ENCODE results near the gene CSTF1.

Gene CSTF1

DNA sequence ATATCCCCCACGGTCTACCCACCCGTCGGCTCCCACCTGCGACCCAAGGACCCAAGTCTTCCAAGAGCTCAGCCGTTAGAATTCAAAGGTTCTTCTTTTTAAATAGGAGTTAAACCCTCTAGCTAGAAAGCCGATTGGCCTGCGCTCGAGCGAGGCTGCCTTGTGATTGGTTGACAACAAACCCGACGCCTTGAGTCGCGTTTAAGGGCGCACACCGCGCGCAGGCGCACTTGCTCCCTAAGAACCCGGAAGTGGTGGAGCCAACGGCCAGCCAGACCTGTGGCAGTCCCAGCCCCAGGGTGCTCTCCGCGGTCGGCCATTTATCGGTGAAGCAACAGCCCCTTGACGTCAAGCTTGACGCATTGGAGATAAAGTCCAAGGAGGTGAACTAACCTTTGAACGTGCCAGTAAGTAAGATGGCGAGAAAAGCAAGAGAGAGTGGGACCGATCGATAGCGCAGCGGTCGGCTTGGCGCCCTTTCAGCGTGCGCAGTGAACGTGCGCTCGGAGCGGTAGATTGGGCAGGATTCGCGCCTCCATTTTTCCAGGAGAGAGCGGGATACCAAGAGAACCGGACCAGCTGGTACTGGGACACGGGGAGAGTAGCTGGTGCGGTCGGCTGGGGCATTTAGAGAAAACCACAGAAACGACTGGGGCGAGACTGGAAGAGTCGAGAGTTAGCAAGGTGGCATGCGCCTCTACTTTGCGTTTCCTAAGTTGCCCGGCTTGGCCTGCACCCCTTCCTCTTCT lies at the start of gene CSTF1, which contains the start of gene AURKA:
Gene CSTF1, plus strand, starts transcription at position 514 of the 749 bp plus-strand sequence. CDS start 2,908 bp downstream, outside the sequence.
Gene AURKA, minus strand, starts transcription at position 84 of the 749 bp plus-strand sequence. CDS start 4,018 bp downstream, outside the sequence.
- peak; percentile 84 for DNase-seq

- no peak for DNase-seq
Observed at GRCh38 chr20:56342783-56343182, 49.7 kb upstream of the CSTF1 start.

DNA sequence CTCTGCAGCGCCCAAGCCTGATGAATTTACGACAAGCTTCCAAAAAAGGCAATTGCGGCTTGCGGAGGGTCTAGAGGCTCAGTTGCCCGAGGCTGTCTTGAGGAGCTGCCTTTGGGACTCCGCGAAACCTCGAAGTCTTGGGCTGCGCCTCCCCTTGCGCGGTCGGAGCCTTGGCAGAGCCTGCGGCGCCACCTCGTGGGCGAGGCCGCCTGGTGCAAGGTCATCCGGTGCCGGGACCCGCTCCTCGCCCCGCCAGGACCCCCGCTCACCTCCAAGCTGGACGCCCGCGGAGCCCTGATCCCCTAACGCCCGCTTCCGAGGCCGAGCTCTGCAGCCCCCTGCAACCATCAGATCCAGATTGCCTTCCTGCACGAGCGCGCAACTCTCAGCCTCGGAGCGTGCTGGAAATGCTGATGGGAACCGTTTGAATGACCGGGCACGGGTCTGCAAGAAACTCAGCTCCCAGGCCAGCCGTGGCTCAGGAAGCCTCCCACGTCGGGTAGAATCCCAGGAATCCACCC lies 48.5 kb upstream of the CSTF1 start:
- no peak for DNase-seq

GRCh38 chr20:56345911-56346310 lies 46.5 kb upstream of the CSTF1 start:
- DNase-seq = no peak

DNA sequence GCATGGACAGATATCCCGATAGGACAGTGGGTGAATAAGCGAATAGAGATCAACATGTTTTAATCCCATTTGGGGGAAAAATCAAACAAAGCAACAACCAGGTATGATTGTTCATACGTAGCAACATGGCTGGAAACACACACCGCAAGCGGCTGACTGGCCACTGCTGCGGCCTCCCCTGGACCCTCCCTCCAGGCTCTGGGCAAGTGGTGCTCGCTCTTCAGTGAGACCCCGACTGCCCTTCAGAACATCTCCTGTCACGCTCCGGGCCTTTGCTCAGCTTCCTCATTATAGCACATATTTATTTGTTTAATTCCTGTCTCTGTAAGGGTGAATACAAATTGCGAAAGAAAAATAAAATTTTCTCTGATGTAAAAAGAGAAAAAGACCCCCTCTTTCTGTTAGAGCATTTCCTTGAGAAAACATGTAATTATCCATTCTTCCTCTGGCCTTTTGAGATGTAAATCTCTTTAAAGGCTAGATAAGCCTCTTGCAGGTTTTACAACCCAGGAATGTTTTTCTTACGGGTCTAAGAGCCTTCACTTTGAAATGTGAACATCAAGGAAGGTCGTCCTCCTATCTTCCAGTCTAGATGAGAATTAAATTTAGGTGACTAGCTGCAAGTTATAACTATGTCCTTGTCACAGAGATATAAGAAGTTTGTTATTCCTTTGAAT lies 44.7 kb upstream of the CSTF1 start:
- no peak for DNase-seq

GRCh38 chr20:56348305-56348693 lies 44.1 kb upstream of the CSTF1 start:
- no peak for DNase-seq

GRCh38 chr20:56348746-56349145 lies 43.7 kb upstream of the CSTF1 start:
- DNase-seq = no peak

DNA sequence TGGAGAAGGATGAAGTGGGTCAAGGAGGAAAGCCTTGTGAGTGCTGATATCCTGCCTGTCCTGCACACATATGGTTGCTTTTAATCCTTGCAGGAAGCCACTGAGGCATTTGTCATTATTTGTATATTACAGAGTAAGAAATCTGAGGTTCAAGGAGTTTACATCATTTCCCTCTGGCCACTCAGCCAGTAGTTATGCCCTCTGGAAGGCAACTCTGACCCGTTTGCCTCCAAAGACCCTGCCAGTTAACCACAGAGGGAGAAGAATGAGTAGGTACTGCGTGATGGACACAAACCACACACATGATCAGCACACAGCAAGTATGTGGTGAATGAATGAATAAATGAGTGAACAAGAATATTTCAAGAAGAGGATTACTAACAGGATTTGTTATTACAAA lies 41.6 kb upstream of the CSTF1 start:
- no peak for DNase-seq

DNA sequence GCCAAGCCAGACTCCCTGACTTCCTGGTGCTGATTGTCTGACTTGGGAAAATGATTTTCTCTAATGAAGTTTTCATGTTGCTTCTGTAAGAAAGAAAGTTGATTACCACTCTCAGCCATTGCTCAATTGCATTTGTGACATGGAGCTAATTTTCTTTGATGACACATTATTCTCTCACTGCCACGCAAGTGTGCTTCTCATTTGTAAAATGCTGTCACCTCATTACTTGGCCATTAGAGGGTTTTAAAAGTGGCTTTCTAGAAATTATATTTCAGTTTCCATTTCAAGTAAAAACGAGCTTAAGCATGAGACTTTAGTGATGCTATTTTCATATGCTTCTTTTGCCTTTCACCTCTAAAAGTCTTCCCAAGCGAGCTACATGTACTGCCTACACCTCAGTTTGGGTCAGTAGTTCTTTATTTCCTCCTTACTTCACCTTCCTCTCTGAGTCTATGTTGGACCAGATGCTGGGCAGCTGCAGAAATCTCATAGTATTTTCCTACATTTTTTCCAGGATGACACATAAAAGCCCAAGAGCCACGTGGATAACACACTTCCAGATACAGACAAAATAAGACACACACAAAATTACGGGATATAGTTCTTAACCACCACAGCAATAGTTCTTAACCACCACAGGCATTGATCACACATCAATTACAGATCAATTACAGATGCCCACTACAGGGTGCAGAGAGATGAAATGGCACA lies 39.9 kb upstream of the CSTF1 start:
- no peak for DNase-seq

- no peak for DNase-seq
Observed at GRCh38 chr20:56353356-56353755, 39.1 kb upstream of the CSTF1 start.

DNA sequence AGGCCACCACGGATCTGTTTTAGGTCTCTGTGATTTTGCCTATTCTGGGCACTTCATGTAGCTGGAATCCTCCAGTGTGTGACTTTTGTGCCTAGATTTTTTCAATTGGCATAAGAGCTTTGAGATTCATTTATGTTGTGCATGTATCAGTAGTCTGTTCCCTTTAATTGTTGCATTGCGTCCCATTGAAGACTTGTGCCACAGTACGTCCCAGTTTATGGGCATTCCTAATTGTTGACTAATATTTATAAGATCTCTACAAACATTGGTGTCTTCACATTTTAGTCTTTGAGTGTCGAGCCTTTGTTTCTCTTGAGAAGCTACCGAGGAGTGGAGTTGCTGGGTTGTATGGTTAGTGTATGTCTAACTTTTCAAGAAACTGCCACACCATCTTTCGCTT lies 34.4 kb upstream of the CSTF1 start:
- no peak for DNase-seq

GRCh38 chr20:56358600-56359211 lies 33.7 kb upstream of the CSTF1 start, which contains the start of gene FAM210B:
FAM210B (plus strand) TSS chr20:56358974; CDS start chr20:56359006, 32 bp downstream.
- DNase-seq = no peak

DNA sequence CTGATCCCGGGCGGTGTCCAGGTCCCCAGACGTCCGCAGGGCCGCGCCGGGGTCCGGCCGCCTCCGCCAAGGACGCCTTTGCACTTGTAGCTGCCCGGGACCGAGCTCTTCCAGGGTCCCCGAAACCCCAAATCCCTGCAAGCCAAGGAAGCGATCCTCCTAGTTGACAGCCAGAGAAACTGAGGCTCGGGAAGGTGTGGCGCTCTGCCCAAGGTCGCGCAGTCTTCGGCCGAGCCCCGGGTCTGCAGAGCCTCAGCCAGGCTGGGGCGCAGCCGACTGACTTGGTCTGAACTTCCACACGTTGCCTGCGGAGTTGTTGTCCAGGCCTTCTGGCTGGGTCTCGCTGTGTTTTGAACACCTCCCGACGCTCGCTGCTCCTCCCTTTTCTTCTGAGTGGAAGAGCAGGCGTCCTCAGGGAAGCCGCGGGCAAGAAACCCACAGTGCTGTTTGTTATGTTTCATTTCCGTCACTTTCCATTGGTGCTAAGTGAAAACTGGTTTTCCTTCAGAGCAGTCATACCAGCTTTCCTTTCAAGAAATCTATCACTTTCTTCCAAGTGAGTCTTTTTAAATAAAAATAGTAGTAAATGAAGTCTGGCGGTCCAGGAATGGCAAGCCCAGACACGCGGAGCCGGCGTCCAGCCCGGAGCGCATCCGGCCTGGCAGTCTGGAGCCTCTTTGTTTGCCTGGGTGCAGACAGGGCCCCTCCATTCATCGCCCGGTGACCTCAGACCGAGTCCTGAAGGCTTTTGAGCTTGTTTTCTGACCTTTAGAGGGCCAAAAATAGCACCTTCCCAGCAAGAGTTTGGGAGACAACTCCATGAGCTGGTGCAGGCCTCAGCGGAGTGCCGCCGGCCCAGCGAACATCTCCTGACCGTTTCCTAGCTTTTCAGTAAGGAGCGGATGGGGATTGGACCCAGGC lies 33.0 kb upstream of the CSTF1 start:
- no peak for DNase-seq

GRCh38 chr20:56360133-56360907 lies 32.1 kb upstream of the CSTF1 start:
- no peak for DNase-seq

DNA sequence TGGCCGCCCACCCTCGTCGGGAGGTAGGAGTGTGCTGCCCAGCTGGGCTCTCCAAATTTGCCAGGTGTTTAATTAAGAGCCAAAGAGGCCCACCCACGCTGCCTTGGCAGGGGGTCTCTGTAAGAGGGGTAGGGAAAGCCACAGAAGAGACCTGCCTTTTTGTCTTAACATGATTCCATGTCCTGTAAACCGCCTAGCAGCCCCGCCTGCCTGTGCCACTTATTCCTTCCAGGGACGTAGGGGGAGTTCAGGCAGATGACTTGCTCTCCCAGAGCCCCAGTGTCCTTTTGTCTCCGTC lies 31.6 kb upstream of the CSTF1 start:
- DNase-seq = no peak

DNA sequence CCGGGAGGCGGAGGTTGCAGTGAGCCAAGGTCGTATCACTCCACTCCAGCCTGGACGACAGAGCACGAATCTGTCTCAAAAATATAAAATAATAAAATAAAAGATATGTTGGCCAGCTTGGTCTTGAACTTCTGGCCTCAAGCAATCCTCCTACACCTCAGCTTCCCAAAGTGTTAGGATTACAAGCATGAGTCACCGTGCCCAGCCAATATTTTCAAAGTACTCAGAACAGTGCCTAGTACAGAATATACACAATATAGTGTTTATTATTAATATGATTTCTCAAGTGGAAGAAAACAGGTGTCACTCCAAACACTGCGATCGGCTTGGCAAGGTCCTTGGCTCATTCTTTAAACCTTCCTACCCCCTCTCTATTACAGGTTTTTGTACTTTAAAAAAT lies 30.5 kb upstream of the CSTF1 start:
- DNase-seq = no peak

- DNase-seq = no peak
Observed at GRCh38 chr20:56362833-56363413, 29.5 kb upstream of the CSTF1 start.

DNA sequence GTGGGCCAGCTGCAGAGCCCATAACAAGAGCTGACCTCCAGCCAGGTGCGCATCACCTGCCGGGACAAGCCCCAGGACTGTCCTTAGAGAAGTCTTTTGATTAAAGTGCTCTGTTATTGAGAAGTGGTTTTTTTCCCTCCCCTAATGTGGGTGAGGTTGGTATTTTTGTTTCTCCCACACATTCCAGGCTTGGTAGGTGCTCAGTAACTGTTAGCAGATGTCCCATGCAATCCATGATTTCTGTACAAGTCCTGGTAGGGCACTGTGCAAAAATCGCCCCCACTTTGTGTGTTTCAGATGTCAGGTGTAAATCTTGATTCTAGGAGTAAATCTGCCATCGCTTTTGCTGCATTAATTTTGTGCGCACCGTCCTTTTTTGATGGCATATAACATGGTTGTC lies 29.0 kb upstream of the CSTF1 start:
- no peak for DNase-seq

- DNase-seq = no peak
Observed at GRCh38 chr20:56368351-56369134, 23.9 kb upstream of the CSTF1 start.

DNA sequence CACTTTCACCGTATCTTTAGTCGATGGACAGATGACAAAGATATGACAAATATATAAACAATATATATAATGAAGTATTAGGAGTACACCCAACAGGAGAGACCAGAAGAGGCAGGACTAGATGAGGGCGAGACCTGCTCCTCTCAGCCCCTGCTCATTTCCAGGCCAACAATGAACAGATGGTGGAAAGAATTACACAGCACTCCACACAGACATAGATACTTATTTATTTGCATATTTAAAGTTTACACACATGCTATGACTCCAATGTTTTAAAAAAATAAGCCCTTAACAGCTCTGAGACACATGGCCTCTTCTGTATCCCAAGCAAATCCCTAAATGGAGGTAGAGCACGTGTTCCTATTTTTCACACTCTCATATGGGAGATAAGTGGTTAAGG lies 23.3 kb upstream of the CSTF1 start:
- DNase-seq = no peak
